8988T (cell line): ENCODE data around the gene BAG5.
"Not testable (repeated sequence)": the region's sequence is repeated elsewhere in the genome, so short reads cannot be mapped to it uniquely, and the experiment has no call there.

Source experiments
- DNase-seq: peaks from one replicate; pipeline ENCODE4 v3.0.0; 2011

BAG5 gene

DNA sequence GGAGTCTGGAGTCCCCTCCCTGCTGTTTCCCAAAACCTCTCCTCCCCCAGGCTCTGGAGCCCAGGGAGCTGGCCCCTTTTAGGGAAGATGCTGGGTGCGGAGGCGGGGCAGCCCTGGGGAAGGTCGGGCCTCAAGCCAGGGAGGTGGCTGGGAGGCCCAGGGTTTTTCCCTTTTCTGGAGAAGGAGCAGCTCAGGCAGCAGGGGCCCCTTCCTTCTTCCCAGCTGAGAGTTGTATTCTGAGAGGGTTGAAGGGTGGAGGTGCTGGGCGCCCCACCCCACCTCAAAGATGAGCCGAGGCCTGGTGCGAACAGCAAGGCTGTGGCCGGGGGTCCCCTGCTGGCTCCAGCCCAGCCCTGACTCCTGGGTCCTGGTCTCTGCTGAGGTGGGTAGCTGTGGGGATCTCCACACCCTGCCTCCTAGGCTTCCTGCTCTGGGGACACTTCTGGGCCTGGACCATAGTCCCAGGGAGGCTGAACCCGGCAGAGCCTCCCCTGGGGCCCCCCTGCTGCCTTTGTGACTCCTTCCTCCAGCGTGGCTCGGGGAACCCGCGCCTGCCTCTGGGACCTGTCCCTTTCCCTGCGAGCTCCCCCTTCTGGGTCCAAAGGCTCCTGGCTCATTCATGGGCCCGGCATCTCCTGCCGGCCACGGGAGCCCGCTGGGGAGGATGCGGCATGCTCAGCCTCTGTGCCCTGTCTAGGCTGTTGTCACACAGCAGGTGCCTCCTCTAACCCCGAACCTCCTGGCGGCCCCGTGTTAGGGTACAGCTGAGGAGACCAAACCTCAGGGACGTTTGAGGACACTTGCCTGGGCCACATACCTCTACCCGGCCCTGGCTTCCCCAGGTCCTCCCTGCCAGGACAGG is 29.1 kb downstream of the BAG5 start:
- DNase-seq: no peak

GRCh38 chr14:103532216-103533136 is 30.0 kb downstream of the BAG5 start:
- DNase-seq: no peak

GRCh38 chr14:103531421-103532215 is 30.8 kb downstream of the BAG5 start:
- no peak for DNase-seq

DNA sequence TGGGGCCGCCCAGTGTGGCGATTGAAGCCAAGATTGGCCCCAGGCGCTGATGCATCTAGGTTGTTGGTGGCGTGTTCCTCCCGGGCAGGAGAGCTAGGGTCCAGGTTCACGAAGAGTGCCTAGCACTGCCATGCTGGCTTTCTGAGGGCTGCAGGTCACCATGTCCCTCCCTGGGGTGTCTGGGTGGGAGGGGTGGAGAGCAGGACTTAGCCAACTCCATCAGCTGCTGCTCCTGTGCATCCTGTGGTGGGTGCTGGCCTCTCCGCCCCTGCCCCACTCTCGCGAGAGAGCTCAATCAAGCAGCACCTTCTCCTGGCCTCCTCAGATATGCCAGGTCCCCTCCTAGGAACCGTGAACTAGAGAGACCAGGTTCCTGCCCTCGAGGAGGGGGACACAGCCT is 31.6 kb downstream of the BAG5 start:
- DNase-seq: no peak

- no peak for DNase-seq
Measured at GRCh38 chr14:103530390-103530789, 32.1 kb downstream of the BAG5 start.

DNA sequence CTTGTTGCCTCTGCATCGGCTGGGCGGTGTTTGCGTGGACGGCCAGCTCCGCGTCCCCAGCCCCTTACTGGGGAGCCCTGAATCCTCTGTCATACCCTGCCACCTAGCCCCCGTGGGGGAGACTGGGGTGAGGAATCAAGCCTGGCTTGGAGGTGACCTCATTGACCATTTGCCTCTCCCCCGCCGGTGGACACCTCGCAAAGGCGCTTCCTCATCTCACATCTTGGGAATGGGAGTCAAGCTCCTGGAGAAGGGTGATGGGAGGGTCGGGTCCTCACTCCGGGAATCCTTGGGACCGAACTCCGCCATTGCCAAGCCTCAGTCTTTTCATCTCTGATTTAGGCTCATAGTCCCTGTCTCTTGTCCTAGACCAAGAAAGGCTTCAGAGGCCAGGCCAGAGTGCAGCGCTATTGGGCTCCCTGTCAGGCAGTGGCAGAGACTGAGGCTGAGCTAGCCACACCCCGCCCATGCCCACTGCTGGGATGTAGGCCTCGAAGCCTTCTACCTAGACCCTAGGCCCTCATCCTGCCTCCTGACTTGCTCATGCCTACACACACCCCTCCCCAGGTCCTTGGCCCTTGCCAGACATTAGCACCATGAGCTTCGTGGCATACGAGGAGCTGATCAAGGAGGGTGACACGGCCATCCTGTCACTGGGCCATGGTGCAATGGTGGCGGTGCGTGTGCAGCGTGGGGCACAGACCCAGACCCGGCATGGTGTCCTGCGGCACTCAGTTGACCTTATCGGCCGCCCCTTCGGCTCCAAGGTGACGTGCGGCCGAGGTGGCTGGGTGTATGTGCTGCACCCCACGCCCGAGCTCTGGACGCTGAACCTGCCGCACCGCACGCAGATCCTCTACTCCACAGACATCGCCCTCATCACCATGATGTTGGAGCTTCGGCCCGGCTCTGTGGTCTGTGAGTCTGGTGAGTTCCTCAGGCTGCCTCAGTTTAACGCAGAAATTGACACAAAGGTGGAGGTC is 32.8 kb downstream of the BAG5 start:
- DNase-seq: no peak

- DNase-seq: peak; percentile 99
Measured at GRCh38 chr14:103528587-103529382, 33.7 kb downstream of the BAG5 start, which contains the start of gene TRMT61A. Gene TRMT61A (plus strand): TSS chr14:103529196. CDS start chr14:103529979, 783 bp downstream.

- DNase-seq: no peak
Measured at GRCh38 chr14:103528146-103528586, 34.3 kb downstream of the BAG5 start.

- DNase-seq: no peak
Measured at GRCh38 chr14:103527408-103528145, 34.9 kb downstream of the BAG5 start.

GRCh38 chr14:103526914-103527248 is 35.6 kb downstream of the BAG5 start:
- no peak for DNase-seq

- no peak for DNase-seq
Measured at GRCh38 chr14:103526247-103526913, 36.1 kb downstream of the BAG5 start.

DNA sequence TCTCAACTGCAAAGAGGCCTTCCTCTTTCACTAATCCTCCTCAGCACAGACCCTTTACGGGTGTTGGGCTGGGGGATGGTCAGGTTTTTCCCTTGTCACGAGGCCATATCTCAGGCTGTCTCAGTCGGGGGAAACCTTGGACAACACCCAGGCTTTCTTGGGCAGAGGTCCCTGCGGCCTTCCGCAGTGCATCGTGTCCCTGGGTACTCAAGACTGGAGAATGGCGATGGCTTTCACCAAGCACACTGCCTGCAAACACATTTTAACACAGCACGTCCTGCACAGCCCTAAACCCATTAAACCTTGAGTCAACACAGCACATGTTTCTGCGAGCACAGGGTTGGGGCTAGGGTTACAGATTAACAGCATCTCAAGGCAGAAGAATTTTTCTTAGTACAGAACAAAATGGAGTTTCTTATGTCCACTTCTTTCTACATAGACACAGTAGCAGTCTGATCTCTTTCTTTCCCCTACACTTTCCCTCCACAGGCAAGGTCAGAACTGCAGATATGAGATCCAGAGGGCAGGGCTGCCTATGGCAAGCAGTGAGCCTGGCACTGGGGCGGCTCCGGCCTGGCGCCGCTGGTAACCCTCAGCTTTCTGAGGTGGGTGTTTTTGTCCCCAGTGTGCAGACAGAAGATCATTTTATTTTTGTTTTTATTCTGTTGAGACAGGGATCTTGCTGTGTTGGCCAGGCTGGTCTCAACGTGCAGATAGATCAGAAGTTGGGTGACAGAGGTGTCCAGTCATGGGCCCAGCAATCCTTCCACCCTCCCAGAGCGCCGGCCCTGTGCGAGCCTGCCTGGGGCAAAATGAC is 36.8 kb downstream of the BAG5 start:
- not testable (repeated sequence) for DNase-seq

- DNase-seq: peak; percentile 41
Measured at GRCh38 chr14:103524002-103524935, 38.2 kb downstream of the BAG5 start.

GRCh38 chr14:103523575-103523954 is 38.9 kb downstream of the BAG5 start:
- peak; percentile 41 for DNase-seq

DNA sequence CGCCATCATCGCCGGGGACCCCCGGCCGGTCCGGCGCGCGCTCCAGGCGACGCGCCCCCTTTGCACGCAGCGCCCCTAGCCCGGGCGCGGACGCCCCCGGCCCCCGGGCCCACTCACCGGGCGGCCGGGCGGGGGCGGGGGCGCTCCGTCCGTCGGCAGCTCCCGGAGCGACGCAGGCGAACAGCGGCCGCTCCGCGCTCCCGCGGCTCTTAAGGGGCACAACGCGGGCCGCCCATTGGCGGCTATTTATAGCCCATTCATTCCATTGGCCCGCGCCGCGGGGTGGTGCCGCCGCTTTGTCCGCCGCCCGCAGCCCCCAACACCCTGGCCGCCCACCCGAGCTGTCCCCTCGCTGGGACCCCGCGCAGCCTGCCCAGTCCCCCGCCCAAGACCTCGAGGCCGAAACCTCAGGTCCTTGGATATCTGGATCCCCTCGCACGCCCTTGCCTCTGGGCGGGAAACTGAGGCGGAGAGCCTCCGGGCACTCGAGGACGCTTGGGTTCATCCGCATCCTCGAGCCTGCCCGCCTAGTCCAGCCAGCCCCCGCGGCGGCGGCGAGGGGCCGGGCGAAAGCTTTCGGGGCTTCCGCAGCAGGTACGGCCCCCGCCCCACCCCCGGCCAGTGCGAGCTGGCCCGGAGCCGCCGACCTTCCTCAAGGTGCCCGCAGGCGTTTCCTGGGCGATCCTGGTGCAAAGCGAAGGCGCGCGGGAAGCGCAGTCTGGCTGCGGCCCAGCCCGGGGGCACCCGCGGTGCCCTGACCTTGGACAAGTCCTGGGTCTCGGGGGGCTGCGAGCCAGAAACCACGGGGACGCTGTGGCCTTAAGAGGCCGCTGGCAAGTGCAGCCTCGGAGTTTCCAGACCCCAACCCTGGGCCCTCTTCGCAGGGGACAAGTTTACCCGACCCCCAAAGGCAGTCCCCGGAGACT is 39.5 kb downstream of the BAG5 start, which contains the start of gene CKB:
TSS of gene CKB (minus strand) at position 182 of the 926 bp plus-strand sequence. CDS start 337 bp downstream, outside the sequence.
- peak; percentile 48 for DNase-seq
